T47D (cell line): ENCODE data around the gene CHORDC1.
"Not testable (repeated sequence)": the region's sequence is repeated elsewhere in the genome, so short reads cannot be mapped to it uniquely, and the experiment has no call there.

Experiments used
- DNase-seq, 2 experiments: peaks; one replicate each; pipeline versions ENCODE4 v3.0.0 to v3.0.0-alpha.2; 2011 to 2012; ENCODE audit warnings: low read depth in 1 of 2, low spot score in 1 of 2
- JUND ChIP-seq: IDR thresholded peaks from 2 replicates; pipeline ENCODE4 v1.6.1; 2012; ENCODE audit warnings: low read depth
- in situ Hi-C: cut with HindIII; loops from 2 replicates; pipeline ENCODE4 v1.10.0; 2016; ENCODE audit warnings: low sequenced_read_pairs, low pct_unique_long_range_greater_than_20kb

The CHORDC1 gene

DNA sequence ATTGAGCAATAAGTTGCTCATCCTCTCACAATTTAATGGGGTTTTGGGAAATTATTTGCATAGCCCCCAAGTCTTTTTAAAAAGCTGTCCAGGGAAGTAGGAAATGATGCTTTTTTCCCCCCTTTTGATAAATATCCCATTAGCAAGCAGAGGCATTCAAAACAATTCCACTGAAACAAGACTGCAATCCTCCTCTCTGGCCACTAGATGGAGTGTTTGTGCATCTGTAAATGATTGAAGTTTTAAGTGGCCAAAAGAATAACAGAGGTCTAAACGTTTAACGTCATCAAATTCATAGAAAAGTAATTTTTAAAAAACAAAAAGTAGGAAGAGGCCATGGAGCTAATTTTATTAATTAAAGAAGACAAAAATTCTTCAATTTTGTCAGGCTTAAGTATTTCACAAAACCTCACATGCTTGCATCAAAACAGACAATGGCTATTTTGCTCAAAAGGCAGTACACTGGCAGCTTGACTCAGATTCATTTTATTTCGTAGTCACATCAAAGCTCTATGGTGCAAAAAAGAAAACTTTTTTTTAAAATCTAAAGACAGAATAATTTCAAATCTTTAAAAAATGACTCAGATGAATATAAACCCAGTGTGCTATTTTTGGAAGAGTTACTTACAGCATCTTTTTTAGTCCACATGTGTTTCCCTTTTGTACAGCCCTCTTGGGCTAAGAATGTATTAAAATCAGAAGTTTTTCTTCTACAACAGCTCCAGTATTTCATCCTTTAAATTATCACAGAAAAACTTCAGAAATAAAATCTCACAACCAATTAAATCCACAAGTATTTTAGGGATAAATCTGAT is 17.8 kb downstream of the CHORDC1 start:
- DNase-seq, result peak in 1 of 2 experiments; percentile 74
- TF ChIP-seq JUND, result no peak
- in situ Hi-C loops, result no loop called here

DNA sequence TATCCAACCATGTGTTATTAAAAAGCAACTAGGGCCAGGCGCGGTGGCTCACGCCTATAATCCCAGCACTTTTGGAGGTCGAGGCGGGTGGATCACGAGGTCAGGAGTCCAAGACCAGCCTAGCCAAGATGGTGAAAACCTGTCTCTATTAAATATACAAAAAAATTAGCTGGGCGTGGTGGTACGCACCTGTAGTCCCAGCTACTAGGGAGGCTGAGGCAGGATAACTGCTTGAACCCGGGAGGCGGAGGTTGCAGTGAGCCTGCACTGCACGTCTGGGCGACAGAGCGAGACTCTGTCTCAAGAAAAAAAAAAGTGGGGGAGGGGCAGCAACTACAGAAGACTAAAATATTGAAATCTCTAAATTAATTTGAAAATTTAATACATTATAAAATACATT is 18.4 kb downstream of the CHORDC1 start:
- DNase-seq, result no peak
- TF ChIP-seq JUND, result no peak
- in situ Hi-C loops, result no loop called here

GRCh38 chr11:90202342-90202741 is 20.5 kb downstream of the CHORDC1 start:
- DNase-seq, result no peak
- in situ Hi-C loops, result no loop called here
- TF ChIP-seq JUND, result no peak

- in situ Hi-C loops, result no loop called here
- DNase-seq, result peak in 1 of 2 experiments; percentile 41
- TF ChIP-seq JUND, result no peak
Measured at GRCh38 chr11:90197377-90197776, 25.5 kb downstream of the CHORDC1 start.

GRCh38 chr11:90192869-90193582 is 29.8 kb downstream of the CHORDC1 start:
- in situ Hi-C loops, result no loop called here
- DNase-seq, result no peak
- no peak for TF ChIP-seq JUND

DNA sequence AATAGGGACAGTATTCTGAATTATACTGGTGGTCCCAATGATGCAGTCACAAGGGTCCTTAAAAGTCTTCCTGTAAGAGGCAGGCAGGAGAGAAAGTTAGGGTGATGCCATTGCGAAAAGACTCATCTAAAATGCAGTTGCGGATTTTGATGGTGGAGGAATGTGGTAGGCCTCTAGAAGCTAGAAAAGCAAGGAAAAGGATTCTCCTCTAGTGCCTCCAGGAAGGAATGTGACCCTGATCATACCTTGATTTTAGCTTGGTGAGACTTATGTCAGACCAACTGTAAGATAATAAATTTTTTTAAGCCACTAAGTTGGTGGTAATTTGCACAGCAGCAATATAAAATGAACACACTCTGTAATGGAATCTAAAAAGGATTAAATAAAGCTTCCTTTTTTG is 33.8 kb downstream of the CHORDC1 start:
- DNase-seq, result peak in 1 of 2 experiments; percentile 32
- in situ Hi-C loops, result no loop called here
- TF ChIP-seq JUND, result no peak

- DNase-seq, result no peak
- TF ChIP-seq JUND, result no peak
- in situ Hi-C loops, result no loop called here
Measured at GRCh38 chr11:90187839-90188238, 35.0 kb downstream of the CHORDC1 start.

- no peak for DNase-seq
- TF ChIP-seq JUND, result no peak
- in situ Hi-C loops, result no loop called here
Measured at GRCh38 chr11:90179923-90180322, 42.9 kb downstream of the CHORDC1 start.

DNA sequence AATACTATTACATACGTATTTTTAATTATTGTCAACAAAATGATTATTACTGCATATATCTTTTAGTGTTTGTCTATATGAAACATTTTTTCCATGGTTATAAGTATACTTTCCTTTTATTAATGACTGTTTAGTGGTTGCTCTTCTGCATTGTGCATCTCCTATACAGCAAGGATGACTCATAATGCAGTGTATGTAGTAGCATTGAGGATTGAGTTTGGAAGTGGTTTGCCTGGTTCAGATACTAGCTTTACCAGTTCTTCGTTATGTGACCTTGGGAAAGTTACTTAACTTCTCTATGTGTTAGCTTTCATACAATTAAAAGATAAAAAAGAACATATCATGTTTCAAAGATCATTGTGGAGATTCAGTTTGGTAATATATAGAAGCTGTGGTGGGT is 44.1 kb downstream of the CHORDC1 start:
- peak in 1 of 2 experiments; percentile 87 for DNase-seq
- TF ChIP-seq JUND, result peak; percentile 51; the same call in 1 of the 2 replicates
- in situ Hi-C loops, result no loop called here

DNA sequence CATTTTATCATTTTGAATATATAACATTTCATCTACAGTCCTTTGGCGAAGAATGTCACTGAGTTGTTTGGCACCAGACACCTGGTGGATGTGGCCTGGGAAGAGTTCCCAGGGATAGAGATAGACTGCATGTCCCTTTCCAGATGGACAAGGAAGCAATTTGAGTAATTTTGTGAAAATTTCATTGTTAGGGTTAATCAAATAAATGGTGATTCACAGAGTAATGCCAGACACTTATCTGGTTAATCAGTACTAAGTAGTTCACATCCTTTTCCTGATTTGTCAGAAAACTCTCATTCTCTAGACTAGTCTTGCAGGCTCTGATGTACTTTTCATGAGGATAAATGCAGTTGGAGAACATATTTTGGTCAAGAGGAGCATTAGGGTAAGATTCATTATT is 46.8 kb downstream of the CHORDC1 start:
- in situ Hi-C loops, result no loop called here
- no peak for TF ChIP-seq JUND

DNA sequence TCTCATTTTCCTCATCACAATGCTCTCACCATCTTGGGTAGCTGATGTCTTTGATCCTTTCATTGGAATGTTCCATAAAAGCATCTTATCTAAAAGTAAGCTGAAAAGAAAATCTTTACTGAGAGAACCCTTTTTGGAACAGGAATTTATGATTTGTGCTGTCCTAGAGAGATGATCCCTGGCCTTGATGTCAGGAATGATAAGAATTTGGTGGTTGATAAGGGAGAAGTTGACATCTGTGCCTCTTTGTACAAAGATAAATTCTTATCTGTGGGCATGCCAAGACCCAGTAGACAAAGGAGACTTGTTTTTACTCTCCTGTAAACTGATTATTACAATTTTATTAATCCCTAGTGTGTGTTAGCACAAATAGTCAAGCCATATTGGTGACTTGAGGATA is 51.5 kb downstream of the CHORDC1 start:
- TF ChIP-seq JUND, result no peak
- in situ Hi-C loops, result no loop called here
- no peak for DNase-seq

More for the DNA sequence above, 46.8 kb downstream of the CHORDC1 start:
- DNase-seq, result no peak

GRCh38 chr11:90168571-90168970 is 54.3 kb downstream of the CHORDC1 start:
- no peak for DNase-seq
- in situ Hi-C loops, result no loop called here
- TF ChIP-seq JUND, result no peak

- in situ Hi-C loops, DNase-seq: not testable (repeated sequence)
Measured at GRCh38 chr11:90167704-90168103, 55.1 kb downstream of the CHORDC1 start.

GRCh38 chr11:90166982-90167573 is 55.8 kb downstream of the CHORDC1 start:
- DNase-seq, in situ Hi-C loops: not testable (repeated sequence)
